K562 (cell line): ENCODE measurements around the gene HOXB7. TPM values are rescaled to one million over a fixed set of nuclear protein-coding genes. Genes with fewer than 3 reads are reported as not detected.
A peak's percentile ranks its signal among the peaks of the same experiment; 100 is the strongest.

ENCODE experiments used
- ADNP ChIP-seq: fragments of 200-800 bp; sonication (Bioruptor generic); IDR thresholded peaks from 2 replicates; pipeline ENCODE4 v1.6.1; 2016; ENCODE audit warnings: missing genetic modification characterization, missing compliant biosample characterization
- ARID1B ChIP-seq: fragments of 450-650 bp; IDR thresholded peaks from 2 replicates; pipeline ENCODE4 v1.6.1; 2016; ENCODE audit warnings: antibody characterized with exemption, mild to moderate bottlenecking, inconsistent platforms
- CBX2 ChIP-seq: fragments of 200-600 bp; sonication (generic); IDR thresholded peaks from one replicate; pipeline ENCODE4 v1.6.1; 2012; ENCODE audit warnings: mild to moderate bottlenecking, low read length, inconsistent platforms; ENCODE audit not compliant: insufficient read depth, poor library complexity, severe bottlenecking
- CC2D1A ChIP-seq: fragments of 450-650 bp; IDR thresholded peaks from 2 replicates; pipeline ENCODE4 v1.6.1; 2017; ENCODE audit warnings: mild to moderate bottlenecking
- CCNT2 ChIP-seq: IDR thresholded peaks from 2 replicates; pipeline ENCODE4 v1.6.1; 2011; ENCODE audit warnings: borderline replicate concordance, low read depth, mild to moderate bottlenecking, moderate library complexity, mixed read lengths, low read length; ENCODE audit not compliant: insufficient read length; ENCODE audit errors: extremely low read depth
- CXXC5 ChIP-seq: fragments of 250-450 bp; sonication (Bioruptor Pico); IDR thresholded peaks from 2 replicates; pipeline ENCODE4 v1.8.0; 2022; ENCODE audit warnings: inconsistent platforms, mild to moderate bottlenecking, moderate library complexity
- ELF2 ChIP-seq: fragments of 250-450 bp; sonication (Bioruptor Pico); IDR thresholded peaks from 2 replicates; pipeline ENCODE4 v1.5.0; 2021; ENCODE audit warnings: mild to moderate bottlenecking
- EP300 ChIP-seq: IDR thresholded peaks from 2 replicates; pipeline ENCODE4 v1.6.1; 2012; ENCODE audit warnings: low read length, improper control_type of control experiment
- EZH2 ChIP-seq: IDR thresholded peaks from 2 replicates; pipeline ENCODE4 v1.6.1; 2012; ENCODE audit warnings: low read depth, mild to moderate bottlenecking, inconsistent platforms, low read length, borderline replicate concordance
- HDAC1 ChIP-seq, 2 experiments: fragments of 450-650 bp; IDR thresholded peaks; 2 replicates each; pipeline ENCODE4 v1.6.1; 2016 to 2017; ENCODE audit warnings: inconsistent platforms in 1 of 2, mild to moderate bottlenecking in 1 of 2, moderate library complexity in 1 of 2
- HES1 ChIP-seq: fragments of 450-650 bp; IDR thresholded peaks from 2 replicates; pipeline ENCODE4 v1.6.1; 2016; ENCODE audit warnings: low read depth, mild to moderate bottlenecking, moderate library complexity
- NCOR1 ChIP-seq: fragments of 450-650 bp; IDR thresholded peaks from 2 replicates; pipeline ENCODE4 v1.6.1; 2016; ENCODE audit warnings: mild to moderate bottlenecking, moderate library complexity
- POLR2B ChIP-seq: fragments of 450-650 bp; IDR thresholded peaks from 2 replicates; pipeline ENCODE4 v1.6.1; 2018; ENCODE audit warnings: low read depth; ENCODE audit not compliant: partially characterized antibody
- RCOR1 ChIP-seq, 2 experiments: IDR thresholded peaks; 2 replicates each; pipeline ENCODE4 v1.6.1; 2012; ENCODE audit warnings: low read depth in 2 of 2, low read length in 2 of 2, borderline replicate concordance in 1 of 2, improper control_type of control experiment in 1 of 2
- SIRT6 ChIP-seq: IDR thresholded peaks from one replicate; pipeline ENCODE4 v1.6.1; 2012; ENCODE audit warnings: low read depth, mild to moderate bottlenecking, control low read depth, inconsistent platforms, low read length, moderate library complexity
- SMAD2 ChIP-seq: fragments of 150-350 bp; IDR thresholded peaks from 2 replicates; pipeline ENCODE4 v1.6.1; 2014; ENCODE audit warnings: low read depth, mild to moderate bottlenecking, low read length
- SMARCE1 ChIP-seq: fragments of 450-650 bp; IDR thresholded peaks from 2 replicates; pipeline ENCODE4 v1.7.1; 2016; ENCODE audit warnings: mild to moderate bottlenecking
- SP1 ChIP-seq: sonication (generic); formaldehyde crosslinking; IDR thresholded peaks from 2 replicates; pipeline ENCODE4 v1.8.1; 2022; ENCODE audit warnings: mild to moderate bottlenecking, missing genetic modification reagents
- SPI1 ChIP-seq: IDR thresholded peaks from 2 replicates; pipeline ENCODE4 v1.6.1; 2011; ENCODE audit warnings: low read depth, low read length, control low read depth, borderline replicate concordance
- TOE1 ChIP-seq, 2 experiments: fragments of 450-650 bp in 1 of 2; sonication (generic) in 1 of 2; formaldehyde crosslinking in 1 of 2; IDR thresholded peaks; 2 replicates each; pipeline versions ENCODE4 v1.7.1 to v1.8.0; 2016 to 2022; ENCODE audit warnings: borderline replicate concordance in 2 of 2, mild to moderate bottlenecking in 2 of 2, antibody characterized with exemption in 1 of 2, inconsistent platforms in 1 of 2, low read depth in 1 of 2, missing genetic modification reagents in 1 of 2, moderate library complexity in 1 of 2
- YY1 ChIP-seq, 3 experiments: IDR thresholded peaks; 2 replicates each; pipeline ENCODE4 v1.6.1; 2011; ENCODE audit warnings: low read length in 2 of 3, mild to moderate bottlenecking in 2 of 3, moderate library complexity in 2 of 3, borderline replicate concordance in 1 of 3, control low read depth in 1 of 3, low read depth in 1 of 3; ENCODE audit not compliant: insufficient read depth in 3 of 3, insufficient replicate concordance in 2 of 3, control insufficient read depth in 1 of 3, insufficient read length in 1 of 3; ENCODE audit errors: extremely low read depth in 1 of 3
- ZEB2 ChIP-seq: fragments of 450-650 bp; IDR thresholded peaks from 2 replicates; pipeline ENCODE4 v1.6.1; 2016
- ZNF280B ChIP-seq: fragments of 250-450 bp; sonication (Bioruptor Pico); IDR thresholded peaks from 2 replicates; pipeline ENCODE4 v1.5.1; 2021; ENCODE audit warnings: mild to moderate bottlenecking
- polyA plus RNA-seq, 8 experiments: library from polyadenylated mRNA; depleted of rRNA in 4 of 8; stranded (reverse) in 5 of 8; unstranded in 3 of 8; fragments of >200 nt; fragmentation: Nextera tagmentation in 2 of 8; fragmentation: Illumina TruSeq in 1 of 8; extraction: Ambion mirVana in 2 of 8; extraction: Trizol in 1 of 8; gene quantifications; 2 replicates each; pipeline versions ENCODE4 v1.2.1 to v1.2.3, GENCODE V29; 2011 to 2014; ENCODE audit warnings: inconsistent platforms in 1 of 8, missing spikeins in 1 of 8
- total RNA-seq, 7 experiments: library from RNA; depleted of rRNA in 6 of 7; stranded (reverse); fragments of >200 nt in 6 of 7; fragmentation: Illumina TruSeq in 2 of 7; extraction: Trizol in 2 of 7; gene quantifications; 2 replicates each; pipeline versions ENCODE4 v1.2.1 to v1.2.3, GENCODE V29; 2011 to 2021; ENCODE audit warnings: low replicate concordance in 1 of 7
- TF ChIP-seq, protein P1 (sequence below): fragments of 250-450 bp; sonication (Bioruptor Pico); IDR thresholded peaks from 2 replicates; pipeline ENCODE4 v1.8.0; 2022; ENCODE audit warnings: moderate library complexity, mild to moderate bottlenecking, inconsistent platforms

The HOXB7 gene
- total and polyA plus RNA-seq, 9 of the 15 experiments (the other 6 are each of a cell fraction or from before 2014, with no cell fraction given): 5.5 to 16.7 (median 8.3) TPM

DNA sequence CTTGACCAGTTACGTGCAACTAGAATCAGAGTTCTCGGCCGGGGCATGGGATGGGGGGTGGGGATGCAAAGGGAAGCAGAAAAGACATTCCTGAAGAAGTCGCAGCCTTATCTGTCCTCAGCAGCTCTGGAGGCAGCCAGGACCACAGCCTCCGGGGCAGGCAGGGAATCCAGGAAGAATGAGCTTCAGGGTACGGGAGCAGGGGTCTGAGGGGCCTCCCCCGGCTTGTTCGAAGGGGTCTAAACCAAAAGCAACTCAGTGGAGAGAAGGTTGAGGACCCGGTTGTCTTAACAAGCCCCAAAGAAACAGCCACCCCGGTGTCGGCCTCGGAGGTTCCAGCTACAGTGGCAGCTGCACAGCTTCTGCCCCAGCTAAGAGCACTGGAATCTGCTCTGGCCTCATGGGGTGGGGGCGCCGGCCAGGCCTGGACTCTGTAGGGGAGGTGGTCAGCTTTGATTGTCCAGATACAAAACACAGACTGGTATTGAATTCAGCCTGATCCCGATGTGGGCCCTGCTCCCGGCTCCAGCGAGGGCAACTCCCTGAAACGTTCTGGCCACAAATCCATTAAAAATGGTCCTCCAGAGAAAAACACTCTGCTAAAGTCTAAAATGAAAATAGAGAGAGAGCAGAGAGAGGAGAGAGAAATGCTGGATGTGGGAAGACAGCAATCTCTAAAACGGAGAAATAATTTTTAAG, 40.3 kb downstream of the HOXB7 start (continued):
- TF ChIP-seq YY1 (IDR thresholded peaks at IDR 0.05; ENCODE audit: borderline replicate concordance in 1 of 3, control insufficient read depth in 1 of 3, extremely low read depth in 1 of 3, insufficient read depth in 3 of 3, insufficient read length in 1 of 3, insufficient replicate concordance in 2 of 3, low read depth in 1 of 3, low read length in 2 of 3): no peak
- peak; percentile 29 for TF ChIP-seq CXXC5 (CRISPR knock-in tag)
- TF ChIP-seq TOE1 (IDR thresholded peaks at IDR 0.05; ENCODE audit: borderline replicate concordance): no peak
- no peak for TF ChIP-seq TOE1 (CRISPR knock-in tag; IDR thresholded peaks at IDR 0.05; ENCODE audit: borderline replicate concordance, low read depth)
- TF ChIP-seq CC2D1A: no peak
- peak; percentile 80 for TF ChIP-seq ARID1B
- TF ChIP-seq CBX2: no peak
- no peak for TF ChIP-seq ZNF280B (CRISPR knock-in tag)
- TF ChIP-seq SMAD2: no peak
- TF ChIP-seq SIRT6: no peak
- TF ChIP-seq ADNP (tag): no peak
- TF ChIP-seq, protein P1, sequence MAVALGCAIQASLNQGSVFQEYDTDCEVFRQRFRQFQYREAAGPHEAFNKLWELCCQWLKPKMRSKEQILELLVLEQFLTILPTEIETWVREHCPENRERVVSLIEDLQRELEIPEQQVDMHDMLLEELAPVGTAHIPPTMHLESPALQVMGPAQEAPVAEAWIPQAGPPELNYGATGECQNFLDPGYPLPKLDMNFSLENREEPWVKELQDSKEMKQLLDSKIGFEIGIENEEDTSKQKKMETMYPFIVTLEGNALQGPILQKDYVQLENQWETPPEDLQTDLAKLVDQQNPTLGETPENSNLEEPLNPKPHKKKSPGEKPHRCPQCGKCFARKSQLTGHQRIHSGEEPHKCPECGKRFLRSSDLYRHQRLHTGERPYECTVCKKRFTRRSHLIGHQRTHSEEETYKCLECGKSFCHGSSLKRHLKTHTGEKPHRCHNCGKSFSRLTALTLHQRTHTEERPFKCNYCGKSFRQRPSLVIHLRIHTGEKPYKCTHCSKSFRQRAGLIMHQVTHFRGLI (CRISPR knock-in tag): no peak
- no peak for TF ChIP-seq POLR2B
- peak in 1 of 2 experiments; percentile 73; a peak in 3 of 4 replicates for TF ChIP-seq RCOR1 (IDR thresholded peaks at IDR 0.05; ENCODE audit: borderline replicate concordance in 1 of 2, low read depth in 2 of 2, low read length in 2 of 2)
- no peak for TF ChIP-seq HES1
- no peak for TF ChIP-seq SPI1
- peak in 1 of 2 experiments; percentile 42; a peak in 1 of 4 replicates for TF ChIP-seq HDAC1 (IDR thresholded peaks at IDR 0.05)
- 0 out of 2 replicates have a peak, but pooled peaks have one; percentile 15 for TF ChIP-seq EP300
- TF ChIP-seq EZH2: no peak
- TF ChIP-seq ZEB2: 0 out of 2 replicates have a peak, but pooled peaks have one; percentile 23
- TF ChIP-seq NCOR1: peak; percentile 36; the same call in 1 of the 2 replicates
- TF ChIP-seq ELF2 (CRISPR knock-in tag): no peak
- 0 out of 2 replicates have a peak, but pooled peaks have one; percentile 22 for TF ChIP-seq SMARCE1
- TF ChIP-seq SP1: no peak
- no peak for TF ChIP-seq CCNT2
